Caco-2 (cell line): ENCODE results near the gene TXNRD2. TPM values are rescaled to one million over a fixed set of nuclear protein-coding genes. Genes with fewer than 3 reads are reported as not detected.
A peak's percentile ranks its signal among the peaks of the same experiment; 100 is the strongest.

Experiments
- BruUV-seq: library from RNA; stranded (reverse); fragments of 400-500 nt; replicated peaks from 2 replicates; lab custom pipeline; 2021; lab: Mats Ljungman, UMichigan
- CTCF ChIA-PET: fragments of 300-600 bp; sonication (Branson Sonifier 250); formaldehyde crosslinking; loops from one replicate; lab custom pipeline; 2022; ENCODE audit warnings: antibody characterized with exemption; lab: Charles Lee
- POLR2A ChIA-PET: fragments of 300-600 bp; sonication (Branson Sonifier 250); formaldehyde crosslinking; loops from one replicate; lab custom pipeline; 2022; ENCODE audit warnings: antibody characterized with exemption; lab: Charles Lee
- DNase-seq, 2 experiments: peaks; one replicate each; pipeline versions ENCODE4 v3.0.0 to v3.0.0-alpha.2; 2020 to 2022
- H3K27me3 ChIP-seq: replicated peaks from 2 replicates; pipeline ENCODE4 v1.6.0; 2011; ENCODE audit warnings: low read length; ENCODE audit not compliant: control insufficient read depth, insufficient read depth
- H3K36me3 ChIP-seq: 2 replicates; pipeline ENCODE4 v1.5.1; 2011; ENCODE audit warnings: low read length; ENCODE audit not compliant: control insufficient read depth, insufficient read depth
- H3K4me1 ChIP-seq: fragments of 250-450 bp; sonication (Bioruptor Pico); 2 replicates; pipeline ENCODE4 v1.5.1; 2020; ENCODE audit warnings: mild to moderate bottlenecking
- H3K4me3 ChIP-seq: 2 replicates; pipeline ENCODE4 v1.5.1; 2011; ENCODE audit warnings: low read depth, mild to moderate bottlenecking, control low read depth, low read length
- H3K9me3 ChIP-seq: fragments of 250-450 bp; sonication (Bioruptor Pico); 2 replicates; pipeline ENCODE4 v1.5.1; 2020; ENCODE audit warnings: mild to moderate bottlenecking, moderate library complexity
- H3K27ac Mint-ChIP-seq: one replicate; pipeline ENCODE4 v1.8.0; 2022; ENCODE audit warnings: mixed read lengths; ENCODE audit not compliant: unreplicated experiment
- H3K27me3 Mint-ChIP-seq: one replicate; pipeline ENCODE4 v1.8.0; 2022; ENCODE audit warnings: mixed read lengths; ENCODE audit not compliant: insufficient read depth, unreplicated experiment
- H3K36me3 Mint-ChIP-seq: one replicate; pipeline ENCODE4 v1.8.0; 2022; ENCODE audit warnings: mild to moderate bottlenecking, mixed read lengths; ENCODE audit not compliant: insufficient read depth, unreplicated experiment
- H3K4me1 Mint-ChIP-seq: one replicate; pipeline ENCODE4 v1.8.0; 2022; ENCODE audit warnings: low read depth, mixed read lengths; ENCODE audit not compliant: unreplicated experiment
- H3K4me3 Mint-ChIP-seq: one replicate; pipeline ENCODE4 v1.8.0; 2022; ENCODE audit warnings: mild to moderate bottlenecking, moderate library complexity, mixed read lengths; ENCODE audit not compliant: unreplicated experiment
- H3K9me3 Mint-ChIP-seq: one replicate; pipeline ENCODE4 v1.8.0; 2022; ENCODE audit warnings: mixed read lengths; ENCODE audit not compliant: unreplicated experiment
- intact Hi-C: fragments of 100-400 bp; cut with micrococcal nuclease; formaldehyde crosslinking; loops from one replicate; pipeline ENCODE4 v1.10.0; 2022; ENCODE audit not compliant: unreplicated experiment
- total RNA-seq: library from RNA; stranded (reverse); gene quantifications from 2 replicates; pipeline ENCODE4 v1.2.3, GENCODE V29; 2022
- TF ChIP-seq, protein P1 (sequence below), 2 experiments: fragments of 200-600 bp in 1 of 2; IDR thresholded peaks; 1 replicate in 1 of 2; 2 replicates in 1 of 2; pipeline versions ENCODE4 v1.5.1 to v1.8.0; 2011 to 2022; ENCODE audit warnings: antibody characterized with exemption in 1 of 2, control low read depth in 1 of 2, inconsistent platforms in 1 of 2, low read depth in 1 of 2, low read length in 1 of 2, mild to moderate bottlenecking in 1 of 2, moderate library complexity in 1 of 2; ENCODE audit not compliant: insufficient read depth in 1 of 2, severe bottlenecking in 1 of 2, unreplicated experiment in 1 of 2

The TXNRD2 gene
- total RNA-seq, 1 experiment from 2014 or later: 44.8 TPM

GRCh38 chr22:19880786-19881569, 60.6 kb downstream of the TXNRD2 start:
- no TSS peak for BruUV-seq
- TF ChIP-seq, protein P1, sequence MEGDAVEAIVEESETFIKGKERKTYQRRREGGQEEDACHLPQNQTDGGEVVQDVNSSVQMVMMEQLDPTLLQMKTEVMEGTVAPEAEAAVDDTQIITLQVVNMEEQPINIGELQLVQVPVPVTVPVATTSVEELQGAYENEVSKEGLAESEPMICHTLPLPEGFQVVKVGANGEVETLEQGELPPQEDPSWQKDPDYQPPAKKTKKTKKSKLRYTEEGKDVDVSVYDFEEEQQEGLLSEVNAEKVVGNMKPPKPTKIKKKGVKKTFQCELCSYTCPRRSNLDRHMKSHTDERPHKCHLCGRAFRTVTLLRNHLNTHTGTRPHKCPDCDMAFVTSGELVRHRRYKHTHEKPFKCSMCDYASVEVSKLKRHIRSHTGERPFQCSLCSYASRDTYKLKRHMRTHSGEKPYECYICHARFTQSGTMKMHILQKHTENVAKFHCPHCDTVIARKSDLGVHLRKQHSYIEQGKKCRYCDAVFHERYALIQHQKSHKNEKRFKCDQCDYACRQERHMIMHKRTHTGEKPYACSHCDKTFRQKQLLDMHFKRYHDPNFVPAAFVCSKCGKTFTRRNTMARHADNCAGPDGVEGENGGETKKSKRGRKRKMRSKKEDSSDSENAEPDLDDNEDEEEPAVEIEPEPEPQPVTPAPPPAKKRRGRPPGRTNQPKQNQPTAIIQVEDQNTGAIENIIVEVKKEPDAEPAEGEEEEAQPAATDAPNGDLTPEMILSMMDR (IDR thresholded peaks at IDR 0.05; ENCODE audit: insufficient read depth in 1 of 2, low read depth in 1 of 2, low read length in 1 of 2, severe bottlenecking in 1 of 2, unreplicated experiment in 1 of 2): no peak
- H3K4me1 Mint-ChIP-seq: peaks cover 13% of the 10 kb centered on the region

DNA sequence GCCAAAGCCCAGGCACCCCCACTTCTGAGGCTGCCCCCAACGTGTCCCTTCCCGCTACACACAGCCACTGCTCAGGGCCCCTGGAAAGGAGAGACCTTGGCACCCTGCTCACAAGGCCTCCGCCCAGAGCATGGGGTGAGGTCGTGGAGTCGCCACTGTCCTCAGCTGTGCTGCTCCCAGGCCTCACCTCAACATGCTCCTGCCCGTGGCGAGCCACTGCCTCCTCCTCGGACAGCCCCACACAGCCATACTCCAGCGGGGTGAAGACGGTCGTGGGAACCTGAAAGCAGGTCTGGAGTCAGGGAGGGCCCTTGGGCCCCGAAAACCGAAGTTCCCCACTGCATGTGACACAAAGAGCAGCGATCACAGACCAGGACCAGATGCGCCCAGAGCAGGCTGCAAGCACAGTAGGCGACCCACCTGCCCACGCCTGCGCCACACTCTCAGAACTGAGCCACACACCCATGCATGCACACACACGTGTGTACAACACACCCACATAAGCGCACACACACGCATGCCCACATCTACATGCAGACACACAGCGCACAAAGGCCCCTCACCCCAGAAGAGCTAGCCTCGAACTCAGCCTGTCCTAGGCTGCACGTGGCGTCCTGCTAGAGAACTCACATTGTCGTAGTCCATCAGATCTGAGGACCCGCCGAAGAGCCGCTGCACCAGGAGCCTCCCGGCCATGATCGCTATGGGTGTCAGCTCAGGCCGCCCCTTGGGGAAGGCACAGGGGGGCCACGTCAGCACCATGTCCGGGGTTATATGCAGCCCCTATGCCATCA, 61.4 kb downstream of the TXNRD2 start:
- TF ChIP-seq, protein P1 (IDR thresholded peaks at IDR 0.05; ENCODE audit: insufficient read depth in 1 of 2, low read depth in 1 of 2, low read length in 1 of 2, severe bottlenecking in 1 of 2, unreplicated experiment in 1 of 2): no peak
- peak in 1 of 2 experiments; percentile 31 for DNase-seq
- ChIA-PET CTCF (interaction anchor here (1.1 to 1.4 kb wide), 2 partner anchors 30 to 156 kb away, joined by 3 to 6 read pairs; no protein-coding TSS in a partner anchor), POLR2A (interaction anchor here (1.1 to 1.3 kb wide), 2 partner anchors 25 to 30 kb away, joined by 5 read pairs; no protein-coding TSS in a partner anchor)
- Histone ChIP-seq H3K9me3 (no peaks in the 10 kb centered on the region), H3K4me3 (no peak overlapping the region), H3K36me3 (no peaks in the 10 kb centered on the region; the same call in 1 of the 2 replicates), H3K4me1 (peaks cover 38% of the 10 kb centered on the region), H3K27me3 (no peaks in the 10 kb centered on the region)
- intact Hi-C loops: loop anchor here (2.0 kb wide), 1 partner anchor 25 kb away; the partner anchor contains the start of genes GNB1L and RTL10
- Mint-ChIP-seq H3K4me1 (peaks cover 13% of the 10 kb centered on the region), H3K4me3 (peak overlapping the region; percentile 72), H3K36me3 (peaks cover 24% of the 10 kb centered on the region), H3K27me3 (no peaks in the 10 kb centered on the region), H3K9me3 (no peaks in the 10 kb centered on the region), H3K27ac (peak overlapping the region; percentile 100)
- TSS peak; percentile 68 for BruUV-seq

More at GRCh38 chr22:19880786-19881569, 60.6 kb downstream of the TXNRD2 start:
- Histone ChIP-seq H3K4me3 (no peak overlapping the region), H3K36me3 (no peaks in the 10 kb centered on the region; the same call in 1 of the 2 replicates), H3K9me3 (no peaks in the 10 kb centered on the region), H3K4me1 (peaks cover 38% of the 10 kb centered on the region), H3K27me3 (no peaks in the 10 kb centered on the region)
- peak overlapping the region; percentile 72 for H3K4me3 Mint-ChIP-seq
- POLR2A ChIA-PET: interaction anchor here (1.1 to 1.3 kb wide), 2 partner anchors 25 to 31 kb away, joined by 5 read pairs; no protein-coding TSS in a partner anchor
- H3K36me3 Mint-ChIP-seq: peaks cover 28% of the 10 kb centered on the region
- no peaks in the 10 kb centered on the region for H3K9me3 Mint-ChIP-seq
- H3K27ac Mint-ChIP-seq: peak overlapping the region; percentile 100
- peak; percentile 93 to 94 for DNase-seq
- no peaks in the 10 kb centered on the region for H3K27me3 Mint-ChIP-seq
- intact Hi-C loops: loop anchor here (1.0 to 2.0 kb wide), 2 partner anchors 26 to 31 kb away; partner anchors contain the start of genes GNB1L and RTL10
- CTCF ChIA-PET: interaction anchor here (1.1 to 1.4 kb wide), 2 partner anchors 31 to 157 kb away, joined by 3 to 6 read pairs; no protein-coding TSS in a partner anchor

GRCh38 chr22:19879643-19879991, 62.0 kb downstream of the TXNRD2 start:
- Histone ChIP-seq H3K9me3 (no peaks in the 10 kb centered on the region), H3K4me1 (peaks cover 38% of the 10 kb centered on the region), H3K4me3 (no peak overlapping the region), H3K36me3 (no peaks in the 10 kb centered on the region; the same call in 1 of the 2 replicates), H3K27me3 (no peaks in the 10 kb centered on the region)
- Mint-ChIP-seq H3K4me1 (peaks cover 13% of the 10 kb centered on the region), H3K36me3 (peaks cover 22% of the 10 kb centered on the region), H3K9me3 (no peaks in the 10 kb centered on the region), H3K27ac (peak overlapping the region; percentile 100), H3K4me3 (no peak overlapping the region), H3K27me3 (no peaks in the 10 kb centered on the region)
- ChIA-PET CTCF (no interaction called here), POLR2A (no interaction called here)
- no TSS peak for BruUV-seq
- DNase-seq: peak in 1 of 2 experiments; percentile 26
- intact Hi-C loops: no loop called here
- TF ChIP-seq, protein P1 (IDR thresholded peaks at IDR 0.05; ENCODE audit: insufficient read depth in 1 of 2, low read depth in 1 of 2, low read length in 1 of 2, severe bottlenecking in 1 of 2, unreplicated experiment in 1 of 2): no peak
